ENCODE results near the gene MET.
"Not testable (repeated sequence)": the region's sequence is repeated elsewhere in the genome, so short reads cannot be mapped to it uniquely, and the experiment has no call there.

MET gene

DNA sequence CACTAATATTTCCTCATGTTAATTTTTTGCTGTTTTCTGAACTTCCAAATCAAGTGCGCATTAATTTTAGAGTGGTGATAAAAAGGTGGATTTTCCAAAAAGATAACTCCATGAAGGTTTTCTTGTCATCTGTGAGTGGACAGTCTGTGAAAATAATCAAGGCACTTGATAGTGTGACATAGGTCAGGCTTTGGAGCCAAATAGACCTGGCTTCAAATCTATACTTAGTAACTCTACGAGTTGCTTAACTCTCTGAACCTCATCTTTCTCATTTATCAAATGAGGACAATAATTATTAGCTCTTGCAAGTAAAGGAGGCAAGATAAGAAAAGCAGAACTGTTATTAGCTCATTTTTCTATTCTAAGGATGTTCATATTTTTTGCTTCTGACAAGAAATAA lies 24.7 kb upstream of the MET start:
- no peak overlapping the region for H3K4me3 Mint-ChIP-seq
- H3K27me3 Mint-ChIP-seq = peaks cover 2% of the 10 kb centered on the region
- no peaks in the 10 kb centered on the region for H3K4me1 Mint-ChIP-seq (ENCODE audit: low read depth)
- H3K9me3 Mint-ChIP-seq = no peaks in the 10 kb centered on the region
- intact Hi-C loops (cut with micrococcal nuclease) = no loop called here
- no peaks in the 10 kb centered on the region for H3K36me3 Mint-ChIP-seq (ENCODE audit: low read depth)
- no peak overlapping the region for H3K27ac Mint-ChIP-seq

GRCh38 chr7:116647861-116648260 lies 24.1 kb upstream of the MET start:
- Mint-ChIP-seq H3K27me3 (peaks cover 1% of the 10 kb centered on the region), H3K4me3 (no peak overlapping the region), H3K4me1 (ENCODE audit: low read depth) (no peaks in the 10 kb centered on the region), H3K9me3 (no peaks in the 10 kb centered on the region), H3K36me3 (ENCODE audit: low read depth) (no peaks in the 10 kb centered on the region), H3K27ac (no peak overlapping the region)
- intact Hi-C loops (cut with micrococcal nuclease) = no loop called here

DNA sequence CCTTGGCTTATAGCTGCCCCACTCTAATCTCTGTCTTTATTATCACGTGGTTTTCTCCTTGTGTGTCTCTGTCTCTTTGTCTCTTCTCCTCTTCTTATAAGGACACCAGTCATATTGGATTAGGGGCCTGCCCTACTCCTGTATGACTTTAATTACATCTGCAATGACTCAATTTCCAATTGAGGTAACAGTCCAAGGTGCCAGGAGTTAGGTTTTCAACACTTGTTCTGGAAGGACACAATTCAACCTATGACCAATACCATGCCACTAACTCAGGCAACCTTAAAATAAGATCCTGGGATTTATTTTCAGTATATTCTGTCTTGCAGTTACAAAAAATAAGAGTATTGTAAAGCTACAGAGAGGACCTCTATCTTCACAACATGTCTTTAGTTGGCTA lies 21.6 kb upstream of the MET start:
- intact Hi-C loops (cut with micrococcal nuclease) = no loop called here
- H3K36me3 Mint-ChIP-seq (ENCODE audit: low read depth) = no peaks in the 10 kb centered on the region
- H3K27ac Mint-ChIP-seq = no peak overlapping the region
- H3K4me3 Mint-ChIP-seq = no peak overlapping the region
- peaks cover 5% of the 10 kb centered on the region for H3K4me1 Mint-ChIP-seq (ENCODE audit: low read depth)
- H3K27me3 Mint-ChIP-seq = peaks cover 1% of the 10 kb centered on the region
- no peaks in the 10 kb centered on the region for H3K9me3 Mint-ChIP-seq

- no peak overlapping the region for H3K27ac Mint-ChIP-seq
- H3K4me1 Mint-ChIP-seq (ENCODE audit: low read depth) = peaks cover 5% of the 10 kb centered on the region
- no peaks in the 10 kb centered on the region for H3K9me3 Mint-ChIP-seq
- intact Hi-C loops (cut with micrococcal nuclease) = no loop called here
- H3K36me3 Mint-ChIP-seq (ENCODE audit: low read depth) = no peaks in the 10 kb centered on the region
- H3K4me3 Mint-ChIP-seq = no peak overlapping the region
- peaks cover 1% of the 10 kb centered on the region for H3K27me3 Mint-ChIP-seq
Measured at GRCh38 chr7:116652793-116653192, 19.2 kb upstream of the MET start.

GRCh38 chr7:116653204-116653603 lies 18.8 kb upstream of the MET start:
- no peaks in the 10 kb centered on the region for H3K9me3 Mint-ChIP-seq
- H3K27me3 Mint-ChIP-seq = peaks cover 1% of the 10 kb centered on the region

DNA sequence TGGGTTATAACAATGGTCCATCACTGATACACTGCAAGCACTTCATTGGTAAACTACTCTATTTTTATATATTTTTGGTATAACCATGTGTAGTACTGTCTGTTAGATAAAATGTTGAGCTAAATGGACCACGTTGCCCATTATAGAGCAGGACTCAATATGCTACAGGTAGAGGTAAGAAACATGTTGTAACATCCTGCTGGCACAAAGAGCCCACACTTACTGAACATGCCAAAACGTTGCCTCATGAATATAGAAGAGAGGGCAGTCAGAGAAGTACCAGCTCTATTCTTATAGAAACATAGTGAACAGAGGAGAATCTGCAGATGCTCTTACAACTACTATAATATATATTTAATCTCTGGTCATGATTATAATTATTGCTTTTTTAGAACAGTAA lies 18.4 kb upstream of the MET start:
- H3K4me1 Mint-ChIP-seq (ENCODE audit: low read depth) = peaks cover 5% of the 10 kb centered on the region

More at GRCh38 chr7:116653204-116653603, 18.8 kb upstream of the MET start:
- Mint-ChIP-seq H3K4me1 (ENCODE audit: low read depth) (peaks cover 5% of the 10 kb centered on the region), H3K36me3 (ENCODE audit: low read depth) (no peaks in the 10 kb centered on the region), H3K27ac (no peak overlapping the region), H3K4me3 (no peak overlapping the region)
- intact Hi-C loops (cut with micrococcal nuclease) = no loop called here

DNA sequence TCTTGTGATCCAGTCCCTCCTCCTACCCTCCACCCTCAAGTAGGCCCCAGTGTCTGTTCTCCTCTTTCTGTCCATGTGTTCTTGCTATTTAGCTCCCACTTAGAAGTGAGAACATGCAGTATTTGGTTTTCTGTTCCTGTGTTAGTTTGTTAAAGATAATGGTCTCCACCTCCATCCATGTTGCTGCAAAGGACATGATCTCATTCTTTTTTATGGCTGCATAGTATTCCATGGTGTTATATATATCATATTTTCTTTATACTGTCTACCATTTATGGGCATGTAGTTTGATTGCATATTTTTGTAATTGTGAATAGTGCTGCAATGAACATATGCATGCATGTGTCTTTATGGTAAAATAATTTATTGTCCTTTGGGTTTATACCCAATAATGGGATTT lies 12.7 kb upstream of the MET start:
- H3K27ac Mint-ChIP-seq; H3K27me3 Mint-ChIP-seq; H3K4me1 Mint-ChIP-seq (ENCODE audit: low read depth); H3K36me3 Mint-ChIP-seq (ENCODE audit: low read depth); H3K4me3 Mint-ChIP-seq; intact Hi-C loops (cut with micrococcal nuclease); H3K9me3 Mint-ChIP-seq: not testable (repeated sequence)

More for the DNA sequence above, 18.4 kb upstream of the MET start:
- Mint-ChIP-seq H3K27me3 (peaks cover 1% of the 10 kb centered on the region), H3K4me3 (no peak overlapping the region), H3K9me3 (no peaks in the 10 kb centered on the region), H3K36me3 (ENCODE audit: low read depth) (no peaks in the 10 kb centered on the region), H3K27ac (no peak overlapping the region)
- intact Hi-C loops (cut with micrococcal nuclease) = no loop called here

DNA sequence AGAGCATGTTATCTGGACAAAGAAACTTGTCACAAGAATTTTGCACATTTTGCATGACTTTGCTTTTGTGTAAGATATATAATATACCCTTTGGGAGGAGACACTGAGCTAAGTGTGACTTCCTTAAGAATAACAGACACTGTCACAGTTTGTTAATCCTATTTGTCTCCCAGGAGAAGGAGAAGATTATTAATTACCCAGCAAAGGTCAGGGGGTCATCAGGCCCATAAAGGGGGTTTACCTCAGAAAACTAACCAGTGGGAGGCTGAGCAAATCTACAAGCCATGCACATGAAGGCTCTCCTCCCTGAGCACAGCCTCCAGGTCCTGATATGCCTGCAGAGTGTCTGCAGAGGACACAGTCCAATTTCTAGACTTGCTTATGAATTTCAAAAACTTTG lies 10.1 kb upstream of the MET start:
- intact Hi-C loops (cut with micrococcal nuclease) = no loop called here
- no peak overlapping the region for H3K27ac Mint-ChIP-seq
- H3K4me1 Mint-ChIP-seq (ENCODE audit: low read depth) = no peaks in the 10 kb centered on the region
- no peaks in the 10 kb centered on the region for H3K9me3 Mint-ChIP-seq
- H3K36me3 Mint-ChIP-seq (ENCODE audit: low read depth) = no peaks in the 10 kb centered on the region
- no peak overlapping the region for H3K4me3 Mint-ChIP-seq
- peaks cover 7% of the 10 kb centered on the region for H3K27me3 Mint-ChIP-seq

GRCh38 chr7:116663744-116664143 lies 8.3 kb upstream of the MET start:
- Mint-ChIP-seq H3K27me3 (peaks cover 12% of the 10 kb centered on the region), H3K4me1 (ENCODE audit: low read depth) (no peaks in the 10 kb centered on the region), H3K4me3 (no peak overlapping the region), H3K9me3 (no peaks in the 10 kb centered on the region), H3K36me3 (ENCODE audit: low read depth) (no peaks in the 10 kb centered on the region), H3K27ac (no peak overlapping the region)
- intact Hi-C loops (cut with micrococcal nuclease) = no loop called here

DNA sequence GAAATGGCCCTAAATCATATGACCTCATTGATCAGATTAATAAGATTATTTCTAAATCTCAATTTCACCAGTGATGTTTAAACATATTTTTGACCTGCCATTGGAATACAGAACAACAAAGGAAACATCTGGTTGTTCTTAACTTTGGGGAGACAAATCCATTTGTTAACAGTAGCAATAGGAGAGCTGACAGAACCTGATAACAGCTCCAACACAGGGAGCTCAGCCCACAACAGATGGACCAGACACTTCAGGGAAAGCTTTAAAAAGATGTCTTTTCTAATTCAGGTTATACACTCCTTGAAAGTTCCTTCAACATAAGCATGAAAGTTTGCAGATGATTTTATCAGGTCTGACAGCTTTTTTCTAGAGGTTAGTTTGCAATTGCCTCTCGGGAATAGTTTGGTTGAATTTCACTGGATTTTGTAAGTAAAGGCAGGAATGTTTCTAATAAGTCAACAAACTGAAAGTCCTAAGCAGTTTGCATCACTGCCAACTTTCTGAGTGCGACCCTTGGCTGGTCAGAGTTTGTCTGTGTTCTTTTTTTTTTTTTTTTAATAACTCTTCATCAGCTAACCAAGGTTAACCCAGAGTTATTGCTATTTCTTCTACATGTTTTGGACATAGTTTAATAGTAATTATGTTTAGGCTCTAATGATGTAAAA lies 6.5 kb upstream of the MET start:
- Mint-ChIP-seq H3K36me3 (ENCODE audit: low read depth) (no peaks in the 10 kb centered on the region), H3K27me3 (peaks cover 18% of the 10 kb centered on the region), H3K4me1 (ENCODE audit: low read depth) (no peaks in the 10 kb centered on the region), H3K27ac (no peak overlapping the region), H3K4me3 (no peak overlapping the region), H3K9me3 (no peaks in the 10 kb centered on the region)
- intact Hi-C loops (cut with micrococcal nuclease) = no loop called here

GRCh38 chr7:116669769-116670168 lies 2.2 kb upstream of the MET start:
- Mint-ChIP-seq H3K36me3 (ENCODE audit: low read depth) (no peaks in the 10 kb centered on the region), H3K4me3 (no peak overlapping the region), H3K9me3 (no peaks in the 10 kb centered on the region), H3K4me1 (ENCODE audit: low read depth) (peaks cover 17% of the 10 kb centered on the region), H3K27ac (no peak overlapping the region), H3K27me3 (peaks cover 46% of the 10 kb centered on the region)
- intact Hi-C loops (cut with micrococcal nuclease) = loop anchor here (2.0 to 5.0 kb wide), 2 partner anchors 77 to 141 kb away; no protein-coding TSS in a partner anchor

DNA sequence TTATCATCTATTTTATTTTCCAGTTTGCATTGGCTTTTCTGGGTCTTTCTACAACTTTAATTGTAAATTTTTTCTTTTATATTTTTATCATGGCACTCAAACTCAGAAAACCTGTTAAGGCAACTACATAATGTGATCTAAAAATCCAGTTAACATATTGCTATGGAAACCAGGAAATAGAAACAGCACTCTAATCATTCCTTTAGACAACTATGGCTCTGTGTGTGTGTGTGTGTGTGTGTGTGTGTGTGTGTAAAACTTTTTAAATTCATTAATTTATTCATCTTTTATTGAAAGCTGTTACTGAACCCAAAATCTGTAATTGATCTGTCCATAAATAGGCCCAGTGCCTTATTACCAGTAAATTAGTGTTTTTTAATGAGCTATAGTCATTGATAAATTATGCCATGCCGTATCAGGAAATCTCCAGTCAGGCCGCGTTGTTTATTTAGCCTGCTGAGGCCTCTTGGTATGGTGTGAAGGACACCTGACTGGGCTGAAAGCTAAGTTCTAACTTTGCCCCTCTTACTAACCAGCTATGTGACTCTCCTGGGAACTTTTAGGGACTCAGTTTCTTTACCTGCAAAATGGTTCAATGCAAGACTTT lies 1.5 kb upstream of the MET start:
- H3K27me3 Mint-ChIP-seq = peaks cover 48% of the 10 kb centered on the region
- intact Hi-C loops (cut with micrococcal nuclease) = loop anchor here (2.0 to 5.0 kb wide), 2 partner anchors 78 to 140 kb away; no protein-coding TSS in a partner anchor
- H3K4me1 Mint-ChIP-seq (ENCODE audit: low read depth) = peaks cover 17% of the 10 kb centered on the region
- H3K4me3 Mint-ChIP-seq = no peak overlapping the region
- H3K36me3 Mint-ChIP-seq (ENCODE audit: low read depth) = no peaks in the 10 kb centered on the region
- H3K27ac Mint-ChIP-seq = no peak overlapping the region
- no peaks in the 10 kb centered on the region for H3K9me3 Mint-ChIP-seq

DNA sequence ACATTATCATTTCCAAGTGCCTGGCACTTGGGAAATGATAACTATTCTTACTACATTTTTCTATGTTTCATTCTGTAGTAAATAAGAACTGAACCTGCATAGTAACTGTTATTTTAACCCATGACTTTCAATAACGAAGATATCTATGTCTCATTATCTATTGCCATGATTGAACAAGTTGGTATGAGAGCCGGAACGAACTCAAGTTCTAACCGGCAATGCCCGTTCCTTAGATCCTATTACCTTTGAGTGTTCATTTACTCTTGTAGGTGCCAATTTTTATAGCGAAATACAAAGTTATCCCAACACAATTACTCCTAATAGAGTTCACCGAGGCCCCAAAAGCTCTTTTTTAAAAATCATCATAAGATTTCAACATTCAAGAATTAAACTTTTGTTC lies 885 bp upstream of the MET start:
- Mint-ChIP-seq H3K4me1 (ENCODE audit: low read depth) (peaks cover 17% of the 10 kb centered on the region), H3K4me3 (no peak overlapping the region), H3K27ac (no peak overlapping the region), H3K9me3 (no peaks in the 10 kb centered on the region), H3K36me3 (ENCODE audit: low read depth) (no peaks in the 10 kb centered on the region), H3K27me3 (peaks cover 49% of the 10 kb centered on the region)
- intact Hi-C loops (cut with micrococcal nuclease) = loop anchor here (2.0 to 5.0 kb wide), 2 partner anchors 79 to 140 kb away; no protein-coding TSS in a partner anchor

DNA sequence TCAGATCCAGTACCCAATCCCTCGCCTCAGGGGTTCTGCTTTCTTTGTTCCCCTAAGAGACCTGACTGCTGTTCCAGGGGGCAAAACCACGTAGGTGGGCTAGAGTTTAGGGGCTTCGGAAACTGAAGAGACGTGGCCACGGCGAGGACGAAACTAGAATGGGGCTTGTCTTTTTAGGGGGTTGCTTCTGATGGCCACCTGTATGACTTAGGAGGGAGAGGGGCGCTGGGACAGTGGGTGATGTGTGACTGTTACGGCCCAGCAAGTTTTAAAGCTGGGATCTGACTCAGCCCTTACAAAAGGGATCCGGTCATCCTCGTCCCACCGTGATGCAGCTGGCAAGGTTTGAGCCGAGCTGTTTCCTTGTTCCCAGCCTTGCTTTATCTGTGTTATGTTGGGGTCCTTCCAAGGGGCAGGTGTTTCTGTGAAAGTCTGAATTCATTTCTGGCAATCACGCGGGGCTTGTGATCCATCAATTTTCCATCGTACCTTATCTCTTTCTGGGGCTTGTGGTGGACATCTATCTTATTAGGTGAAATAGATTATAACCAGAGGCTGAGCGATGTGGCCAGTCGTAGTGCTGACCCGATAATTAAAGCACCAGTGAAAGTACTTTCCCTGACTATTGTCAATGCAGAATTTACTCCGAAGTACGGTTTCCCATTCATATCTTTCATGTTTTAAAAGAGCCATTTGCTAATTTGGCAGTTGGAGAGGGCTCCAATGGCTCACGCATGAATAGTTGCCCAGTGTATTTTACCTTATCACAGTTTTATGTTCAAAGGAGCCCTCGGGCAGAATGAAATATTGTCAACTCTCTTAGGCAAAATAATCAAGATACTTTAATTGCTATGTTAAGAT lies 830 bp downstream of the MET start:
- no peaks in the 10 kb centered on the region for H3K9me3 Mint-ChIP-seq
- H3K27ac Mint-ChIP-seq = no peak overlapping the region
- intact Hi-C loops (cut with micrococcal nuclease) = loop anchor here (5.0 kb wide), 1 partner anchor 81 kb away; no protein-coding TSS in a partner anchor
- no peaks in the 10 kb centered on the region for H3K36me3 Mint-ChIP-seq (ENCODE audit: low read depth)
- H3K4me1 Mint-ChIP-seq (ENCODE audit: low read depth) = peaks cover 23% of the 10 kb centered on the region
- H3K4me3 Mint-ChIP-seq = peak overlapping the region; percentile 47
- H3K27me3 Mint-ChIP-seq = peaks cover 50% of the 10 kb centered on the region

All from dendritic cell treated with granulocyte-macrophage colony-stimulating factor and Interleukin-4, amounts not matched to agents 40 ng/mL and 50 ng/mL, for 4 days (primary cell).